ENCODE data around the gene MMP11.

MMP11 gene

DNA sequence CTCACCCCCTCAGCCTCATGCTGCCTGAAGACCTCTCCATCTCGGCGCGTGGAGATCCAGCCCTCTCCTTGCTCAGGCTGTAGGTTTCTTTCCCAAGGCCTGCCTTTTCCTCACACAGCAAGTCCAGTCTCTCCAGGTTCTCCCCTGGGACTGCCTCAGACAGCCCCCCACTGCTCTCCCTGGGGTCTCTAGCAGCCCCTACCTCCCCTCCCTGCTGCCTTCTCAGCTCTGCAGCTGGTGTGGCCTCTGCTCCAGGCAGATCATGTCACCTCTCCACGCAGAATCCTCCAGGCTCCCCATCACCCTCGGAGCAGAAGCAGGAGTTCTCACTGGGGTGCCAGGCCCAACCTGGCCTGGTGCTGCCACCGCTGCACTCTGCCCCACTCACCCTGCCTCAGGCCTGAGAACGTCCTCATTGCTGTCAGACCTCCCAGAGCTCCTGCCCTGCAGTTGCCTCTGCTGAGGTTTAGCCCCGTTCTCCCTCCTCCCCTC is 29.3 kb downstream of the MMP11 start:
- DNase-seq (ENCODE audit: low read depth in 2 of 2) = no peak

DNA sequence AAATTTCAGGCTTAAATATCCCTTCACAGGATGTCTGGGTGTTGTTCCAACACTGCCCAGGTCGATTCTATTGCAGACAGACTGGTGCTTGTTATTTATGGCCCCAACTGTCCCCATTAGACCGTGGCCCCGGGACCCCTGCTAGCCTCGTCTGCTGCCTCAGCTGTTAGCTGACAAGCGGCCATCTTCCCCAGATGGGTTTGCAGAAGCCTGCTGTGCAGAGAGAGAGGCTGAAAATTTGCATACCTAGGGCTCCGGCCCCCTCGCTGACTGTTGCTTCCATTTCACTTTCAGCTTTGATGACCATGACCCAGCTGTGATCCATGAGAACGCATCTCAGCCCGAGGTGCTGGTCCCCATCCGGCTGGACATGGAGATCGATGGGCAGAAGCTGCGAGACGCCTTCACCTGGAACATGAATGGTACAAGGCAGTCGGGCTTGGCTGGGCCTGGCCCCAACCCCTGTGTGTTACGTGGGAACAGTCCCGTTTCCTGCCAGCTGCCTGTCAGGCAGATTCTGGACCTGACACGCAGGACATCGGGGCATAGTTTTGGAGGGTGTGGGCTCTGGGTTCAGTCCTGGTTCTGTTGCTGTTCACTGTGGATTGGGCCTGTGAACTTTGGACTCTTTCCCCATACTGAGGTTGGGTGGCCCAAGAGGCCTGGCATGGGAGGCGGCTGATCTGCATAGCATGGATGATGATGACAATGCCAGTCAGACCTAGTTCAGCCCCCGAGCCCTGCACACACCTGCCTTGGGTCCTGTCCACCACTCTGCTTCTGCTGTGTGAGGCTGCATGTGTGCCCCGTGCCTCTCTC is 30.6 kb downstream of the MMP11 start:
- DNase-seq (ENCODE audit: low read depth in 2 of 2) = no peak

DNA sequence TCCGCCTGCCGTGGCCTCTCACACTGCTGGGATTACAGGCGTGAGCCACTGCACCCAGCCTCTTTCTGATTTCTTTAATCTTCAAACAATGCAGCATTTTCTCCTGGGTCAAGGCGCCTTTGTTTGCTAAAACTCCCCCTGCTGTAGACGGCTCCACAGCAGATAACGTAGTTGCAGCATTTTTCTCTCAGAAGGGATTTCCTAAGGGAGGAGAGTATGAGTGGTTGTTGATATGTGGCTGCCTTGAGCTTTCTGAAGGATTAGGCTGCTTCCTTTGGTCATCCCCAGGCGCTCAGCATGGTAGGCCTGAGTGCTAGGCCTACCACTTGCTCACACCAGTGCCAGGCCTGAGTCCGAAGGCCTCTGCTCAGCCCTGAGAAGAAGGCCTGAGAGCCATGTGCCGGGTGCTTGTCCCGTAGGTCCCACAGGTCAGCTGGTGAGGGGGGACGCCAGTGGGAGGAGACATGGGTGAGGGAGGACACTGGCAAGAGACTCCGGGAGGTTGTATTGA is 32.2 kb downstream of the MMP11 start:
- DNase-seq (ENCODE audit: low read depth in 2 of 2) = no peak

DNA sequence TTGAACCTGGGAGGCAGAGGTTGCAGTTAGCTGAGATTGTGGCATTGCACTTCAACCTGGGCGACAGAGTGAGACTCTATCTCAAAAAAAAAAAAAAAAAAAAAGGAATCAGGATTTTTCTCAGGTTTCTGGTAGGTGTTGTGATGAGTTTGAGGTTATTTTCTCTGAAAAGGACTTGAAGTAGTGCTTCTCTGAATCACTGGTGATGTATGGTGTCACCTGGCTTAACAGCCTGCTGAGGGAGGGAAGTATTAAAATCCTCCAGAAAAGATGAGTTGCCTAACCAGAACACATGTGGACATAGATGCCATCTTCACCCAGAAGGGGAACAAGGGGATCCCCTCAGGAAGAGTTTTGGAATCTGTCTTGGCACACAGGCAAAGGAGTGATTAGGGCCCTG is 34.2 kb downstream of the MMP11 start:
- DNase-seq (ENCODE audit: low read depth in 2 of 2) = no peak

- no peak for DNase-seq (ENCODE audit: low read depth in 2 of 2)
Measured at GRCh38 chr22:23812378-23812777, 39.7 kb downstream of the MMP11 start.

- no peak for DNase-seq (ENCODE audit: low read depth in 2 of 2)
Measured at GRCh38 chr22:23815541-23816155, 43.0 kb downstream of the MMP11 start.

GRCh38 chr22:23816156-23816976 is 43.7 kb downstream of the MMP11 start:
- no peak for DNase-seq (ENCODE audit: low read depth in 2 of 2)

GRCh38 chr22:23817146-23817545 is 44.5 kb downstream of the MMP11 start:
- DNase-seq (ENCODE audit: low read depth in 2 of 2) = no peak

GRCh38 chr22:23818541-23818940 is 45.9 kb downstream of the MMP11 start:
- DNase-seq (ENCODE audit: low read depth in 2 of 2) = no peak

GRCh38 chr22:23820748-23821211 is 48.1 kb downstream of the MMP11 start:
- peak in 1 of 2 donors; percentile 4 for DNase-seq (ENCODE audit: low read depth in 2 of 2)

DNA sequence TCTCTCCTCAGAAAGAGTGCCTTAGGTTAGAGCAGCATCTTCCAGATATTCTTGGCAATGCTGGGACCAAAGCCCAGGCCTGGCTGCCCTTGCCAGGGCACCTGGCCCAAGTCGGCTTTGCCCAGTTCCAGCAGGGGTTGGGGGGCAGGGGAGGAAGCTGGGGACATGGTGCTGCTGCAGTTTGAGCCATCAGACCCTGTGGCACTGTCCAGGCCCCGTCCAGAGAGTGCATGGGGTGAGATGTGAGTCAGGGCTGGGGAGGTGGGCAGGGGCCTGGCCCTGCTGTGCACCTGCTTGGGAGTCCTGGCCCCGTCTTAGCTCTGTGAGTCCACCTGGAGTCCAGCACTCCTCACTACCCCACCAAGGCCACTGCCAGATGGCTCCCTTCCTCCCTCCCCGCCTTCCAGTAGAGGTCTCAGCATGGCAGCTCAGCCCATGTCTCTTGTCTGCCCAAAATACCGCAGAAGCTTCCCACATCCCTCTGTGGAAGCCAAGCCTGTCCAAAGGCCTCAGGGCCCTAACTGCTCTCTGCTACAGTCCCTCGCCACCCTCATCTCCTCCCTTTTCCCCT is 49.5 kb downstream of the MMP11 start:
- DNase-seq (ENCODE audit: low read depth in 2 of 2) = no peak

DNA sequence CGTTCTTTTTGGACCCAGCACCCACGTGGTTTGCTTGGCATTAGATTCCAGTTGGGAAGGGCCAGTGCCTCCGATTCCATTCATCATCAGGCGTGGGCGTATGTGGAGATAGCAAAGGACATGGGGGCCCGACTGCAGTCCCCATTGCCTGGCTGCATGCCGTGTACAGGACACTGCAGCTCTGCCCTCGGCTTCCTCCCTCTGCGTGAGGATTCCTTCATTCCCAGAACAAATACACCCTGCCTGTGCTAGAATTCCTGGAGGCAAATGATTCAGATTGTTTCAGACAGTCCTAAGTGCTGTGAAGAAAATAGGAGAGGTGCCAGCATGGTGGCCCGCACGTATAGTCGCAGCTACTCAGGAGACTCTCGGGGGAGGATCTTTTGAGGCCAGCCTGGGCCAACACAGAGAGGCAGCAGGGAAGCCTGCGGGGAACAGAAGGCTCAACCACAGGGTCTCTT is 50.7 kb downstream of the MMP11 start:
- DNase-seq (ENCODE audit: low read depth in 2 of 2) = no peak

DNA sequence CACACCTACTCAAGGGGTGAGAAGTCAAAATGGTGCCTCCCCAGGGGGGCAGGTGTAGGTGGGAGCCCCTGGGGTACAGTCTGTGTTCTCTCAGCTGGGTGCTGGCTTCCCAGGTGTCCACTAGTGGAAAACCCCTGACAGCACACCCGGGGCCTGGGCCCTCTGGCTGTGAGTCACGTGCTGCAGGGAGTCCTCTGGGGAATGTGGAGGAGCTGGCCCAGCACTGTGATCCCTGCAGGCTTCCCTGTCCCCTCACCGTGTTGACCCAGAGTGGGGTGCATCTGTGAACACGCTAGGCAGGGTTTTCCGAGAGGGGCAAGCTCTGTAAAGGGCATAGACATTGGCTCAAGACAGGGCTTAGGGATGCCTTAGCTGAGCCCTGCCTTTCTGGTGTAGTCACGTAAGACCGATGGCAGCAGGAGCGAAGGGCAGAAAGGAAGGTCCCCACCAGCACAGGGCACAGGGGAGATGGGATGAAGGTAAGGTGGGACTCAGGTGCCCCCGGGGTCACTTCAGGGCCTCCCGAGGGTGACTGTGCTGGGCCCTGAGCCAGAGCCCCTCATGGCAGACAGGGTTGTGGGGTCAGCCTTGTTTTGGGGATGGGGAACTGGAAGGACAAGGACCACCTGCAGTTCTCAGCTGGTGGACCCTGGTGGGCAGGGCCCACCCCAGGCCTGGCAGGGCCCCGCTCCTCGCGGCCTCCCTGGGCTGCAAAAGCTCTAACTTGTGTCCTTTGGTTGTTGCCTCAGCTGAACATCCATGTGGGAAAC is 52.0 kb downstream of the MMP11 start:
- no peak for DNase-seq (ENCODE audit: low read depth in 2 of 2)

DNA sequence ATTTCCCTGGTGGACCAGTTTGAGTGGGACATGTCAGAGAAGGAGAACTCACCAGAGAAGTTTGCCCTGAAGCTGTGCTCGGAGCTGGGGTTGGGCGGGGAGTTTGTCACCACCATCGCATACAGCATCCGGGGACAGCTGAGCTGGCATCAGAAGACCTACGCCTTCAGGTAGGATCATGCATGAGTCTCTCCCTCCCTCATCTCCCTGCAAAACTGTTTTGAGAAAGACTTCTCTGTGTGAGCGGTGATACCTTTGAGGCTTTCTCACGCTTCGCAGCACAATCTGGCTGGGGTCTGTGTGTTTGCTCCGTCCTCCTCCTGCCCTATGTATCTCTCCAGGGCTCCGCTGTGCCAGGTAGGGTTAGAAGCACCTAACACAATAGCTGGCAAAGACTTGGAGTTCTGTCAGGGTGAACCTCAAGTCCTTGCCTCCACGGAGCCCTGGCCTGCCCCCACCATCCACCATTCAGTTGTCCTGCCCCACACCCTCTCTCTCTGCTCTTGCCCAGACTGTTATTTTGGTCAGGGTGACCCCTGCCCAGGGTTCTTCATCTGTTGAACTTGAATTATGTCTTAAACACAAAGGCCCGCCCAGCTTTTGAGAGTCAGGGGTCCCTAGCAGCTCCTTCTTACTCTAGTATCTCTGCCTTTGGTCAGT is 52.7 kb downstream of the MMP11 start:
- no peak for DNase-seq (ENCODE audit: low read depth in 2 of 2)

GRCh38 chr22:23826510-23827350 is 54.1 kb downstream of the MMP11 start:
- no peak for DNase-seq (ENCODE audit: low read depth in 2 of 2)

DNA sequence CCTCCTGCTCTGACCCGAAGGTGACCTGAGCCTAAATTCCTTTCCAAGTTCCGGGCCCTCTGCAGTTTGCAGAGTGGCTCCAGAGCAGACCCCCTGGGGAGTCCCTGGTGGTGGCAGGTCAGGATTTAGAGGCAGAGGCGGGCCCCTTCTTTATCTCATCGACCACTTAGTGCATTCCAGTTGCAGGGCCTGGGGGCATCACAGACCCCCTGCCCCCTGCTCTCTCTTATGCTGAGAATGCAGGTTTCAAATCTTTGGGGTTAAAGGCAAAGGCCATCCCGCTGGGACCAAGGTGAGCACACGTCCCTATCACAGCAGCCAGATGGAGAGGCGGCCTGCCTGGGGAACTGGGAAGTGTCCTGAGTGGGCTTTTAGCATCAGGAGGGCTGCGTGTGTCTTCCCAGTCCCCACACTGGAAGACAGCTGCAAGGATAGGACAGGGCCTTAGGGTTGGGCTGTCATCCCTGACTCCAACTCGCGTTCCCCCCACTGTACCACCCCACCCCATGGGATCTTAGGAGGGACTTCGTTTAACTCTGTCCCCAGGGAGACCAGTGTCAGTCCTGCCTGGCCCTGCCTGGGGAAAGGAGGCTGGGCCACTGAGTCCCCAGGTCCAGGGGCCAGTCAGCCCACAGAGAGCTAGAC is 54.8 kb downstream of the MMP11 start:
- no peak for DNase-seq (ENCODE audit: low read depth in 2 of 2)

DNA sequence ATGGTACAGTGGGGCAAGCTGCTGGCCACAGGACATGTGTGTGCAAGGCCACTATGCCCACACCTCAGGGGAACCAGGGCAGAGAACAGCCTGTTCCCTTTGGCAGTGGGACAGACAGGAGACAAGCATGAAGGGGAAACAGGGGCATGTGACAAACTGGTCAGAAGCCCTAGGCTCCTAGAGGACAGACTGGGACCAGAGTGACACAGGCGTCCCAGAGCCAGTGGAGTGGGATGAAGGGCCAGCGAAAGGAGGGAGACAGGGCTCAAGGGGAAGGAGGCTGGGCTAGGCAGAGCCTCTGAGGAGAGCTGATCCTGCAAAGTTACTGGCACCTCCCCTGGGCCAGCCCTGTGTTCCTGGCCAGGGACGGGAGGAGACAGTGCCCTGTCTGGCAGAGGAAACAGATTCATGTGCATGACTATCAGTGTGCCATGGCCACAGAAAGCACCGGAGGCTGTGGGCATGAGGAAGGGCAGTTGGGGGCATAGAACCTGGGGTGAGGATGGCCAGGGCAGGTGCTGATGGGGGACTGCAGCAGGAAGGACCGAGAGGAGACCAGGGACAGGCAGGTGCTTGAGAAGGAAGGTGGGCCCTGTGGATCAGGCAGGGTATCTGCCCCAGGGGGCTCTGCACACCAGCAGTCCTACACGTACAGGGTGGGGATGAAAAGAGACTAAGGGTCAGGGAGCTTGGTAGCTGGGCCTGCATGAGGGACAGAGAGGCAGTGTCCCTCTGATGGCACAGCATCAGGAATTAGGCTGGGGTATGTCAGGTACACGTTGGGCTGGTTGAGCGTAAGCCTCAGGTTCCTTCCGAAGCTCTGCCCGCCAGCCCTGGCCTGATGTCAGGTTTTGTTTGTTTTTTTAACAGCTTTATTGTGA is 56.4 kb downstream of the MMP11 start:
- no peak for DNase-seq (ENCODE audit: low read depth in 2 of 2)

DNA sequence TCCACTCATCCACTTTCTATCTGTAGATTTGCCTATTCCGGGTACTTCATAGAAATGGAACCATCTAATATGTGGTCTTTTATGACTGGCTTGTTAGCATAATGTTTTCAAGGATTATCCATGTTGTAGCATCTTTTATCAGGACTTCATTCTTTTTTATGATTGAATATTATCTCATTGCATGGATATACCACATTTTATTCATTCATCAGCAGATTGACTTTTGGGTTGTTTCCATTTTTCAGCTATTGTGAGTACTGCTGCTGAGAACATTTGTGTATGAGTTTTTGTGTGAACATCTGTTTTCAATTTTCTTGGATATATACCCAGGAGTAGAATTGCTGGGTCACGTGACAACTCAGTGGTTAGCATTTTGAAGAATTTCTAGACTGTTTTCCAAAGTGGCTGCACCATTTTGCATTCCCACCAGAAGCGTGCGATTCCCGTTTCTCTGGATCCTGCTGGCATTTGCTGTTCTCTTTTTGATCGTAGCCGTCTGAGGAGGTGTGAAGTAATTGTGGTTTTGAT is 57.3 kb downstream of the MMP11 start:
- DNase-seq (ENCODE audit: low read depth in 2 of 2) = no peak

All from stimulated activated CD8-positive, alpha-beta memory T cell treated with anti-CD3 and anti-CD28 coated beads, Interleukin-15, amount 100 ng/mL, for 48 hours (primary cell).